Stimulated activated CD4-positive, alpha-beta T cell treated with anti-CD3 and anti-CD28 coated beads, TNF-alpha, amount 100 ng/mL, for 24 hours (primary cell): ENCODE results near the gene TSHZ3.

Source experiments
- DNase-seq, 3 experiments: peaks; one replicate each; pipeline ENCODE4 v3.0.0-alpha.2; 2020; ENCODE audit warnings: low read depth in 3 of 3

The TSHZ3 gene

GRCh38 chr19:31354799-31355664 is 5.8 kb upstream of the TSHZ3 start:
- DNase-seq: no peak

GRCh38 chr19:31354316-31354715 is 5.1 kb upstream of the TSHZ3 start:
- DNase-seq: no peak

GRCh38 chr19:31353833-31354232 is 4.6 kb upstream of the TSHZ3 start:
- no peak for DNase-seq

GRCh38 chr19:31352782-31353651 is 3.8 kb upstream of the TSHZ3 start:
- no peak for DNase-seq

- DNase-seq: no peak
Observed at GRCh38 chr19:31352296-31352781, 3.1 kb upstream of the TSHZ3 start.

- DNase-seq: no peak
Observed at GRCh38 chr19:31351855-31352195, 2.6 kb upstream of the TSHZ3 start.

GRCh38 chr19:31351056-31351854 is 2.0 kb upstream of the TSHZ3 start:
- DNase-seq: no peak

- DNase-seq: no peak
Observed at GRCh38 chr19:31350693-31351055, 1.4 kb upstream of the TSHZ3 start.

GRCh38 chr19:31350033-31350692 is 927 bp upstream of the TSHZ3 start:
- no peak for DNase-seq

GRCh38 chr19:31348481-31349159 is 616 bp downstream of the TSHZ3 start:
- DNase-seq: no peak

GRCh38 chr19:31347828-31348392 is 1.3 kb downstream of the TSHZ3 start:
- DNase-seq: no peak

GRCh38 chr19:31347354-31347753 is 1.9 kb downstream of the TSHZ3 start:
- no peak for DNase-seq

GRCh38 chr19:31346184-31347059 is 2.8 kb downstream of the TSHZ3 start:
- no peak for DNase-seq

GRCh38 chr19:31344403-31344802 is 4.8 kb downstream of the TSHZ3 start:
- DNase-seq: no peak

GRCh38 chr19:31342926-31343325 is 6.3 kb downstream of the TSHZ3 start:
- no peak for DNase-seq

GRCh38 chr19:31340042-31341025 is 8.9 kb downstream of the TSHZ3 start:
- no peak for DNase-seq

- no peak for DNase-seq
Observed at GRCh38 chr19:31339411-31339810, 9.8 kb downstream of the TSHZ3 start.

GRCh38 chr19:31338069-31338776 is 11.0 kb downstream of the TSHZ3 start:
- no peak for DNase-seq
